Measurements from ENCODE around the gene SSTR3. TPM values are rescaled to one million over a fixed set of nuclear protein-coding genes. Genes with fewer than 3 reads are reported as not detected.

The SSTR3 gene
- total RNA-seq, 4 donors from 2014 or later = 0.11 to 0.24 (median 0.13) TPM; not detected in 1

- TF ChIP-seq CTCF (IDR thresholded peaks at IDR 0.05) (no peak), POLR2A (IDR thresholded peaks at IDR 0.05) (no peak)
- Histone ChIP-seq H3K36me3 (no peaks in the 10 kb centered on the region), H3K9me3 (no peaks in the 10 kb centered on the region), H3K27me3 (no peaks in the 10 kb centered on the region), H3K4me1 (no peaks in the 10 kb centered on the region), H3K4me3 (replicated peaks in 1 of 3) (no peak overlapping the region), H3K27ac (no peak overlapping the region)
- intact Hi-C loops (cut with DNase I) = no loop called here
- WGBS, 2 donors = 83 to 88% methylated on average over 13 of the region's 13 CpGs
- no peak for DNase-seq
Measured at GRCh38 chr22:37156686-37157435, 55.4 kb downstream of the SSTR3 start.

GRCh38 chr22:37155971-37156370 lies 56.3 kb downstream of the SSTR3 start:
- no peaks in the 10 kb centered on the region for H3K4me1 ChIP-seq
- no peaks in the 10 kb centered on the region for H3K36me3 ChIP-seq
- H3K4me3 ChIP-seq (replicated peaks in 1 of 3) = no peak overlapping the region
- no peaks in the 10 kb centered on the region for H3K27me3 ChIP-seq
- 92 to 96% methylated on average over 8 of the region's 8 CpGs for WGBS, 2 donors
- H3K9me3 ChIP-seq = no peaks in the 10 kb centered on the region
- TF ChIP-seq CTCF (IDR thresholded peaks at IDR 0.05) (no peak), POLR2A (IDR thresholded peaks at IDR 0.05) (no peak)
- no peak for DNase-seq
- no peak overlapping the region for H3K27ac ChIP-seq
- intact Hi-C loops (cut with DNase I) = no loop called here

- Histone ChIP-seq H3K27me3 (no peaks in the 10 kb centered on the region), H3K36me3 (no peaks in the 10 kb centered on the region), H3K4me1 (no peaks in the 10 kb centered on the region), H3K9me3 (no peaks in the 10 kb centered on the region), H3K27ac (no peak overlapping the region), H3K4me3 (replicated peaks in 1 of 3) (no peak overlapping the region)
- WGBS, 2 donors = 81 to 82% methylated on average over 6 to 7 of the region's 7 CpGs
- no peak for DNase-seq
- TF ChIP-seq POLR2A (IDR thresholded peaks at IDR 0.05) = no peak
- intact Hi-C loops (cut with DNase I) = no loop called here
Measured at GRCh38 chr22:37154925-37155712, 57.2 kb downstream of the SSTR3 start.

Small RNAs within 50 kb of the gene (small RNA-seq; reads per million reads assigned to genes)
- not detected for gene Z82188.1

Other genes with a start within 250 kb of the SSTR3 start
- gene TST, start 193.0 kb downstream of the SSTR3 start, total RNA-seq = 10 to 100 TPM; 35.7 to 51.2 (median 37.8) TPM
- gene MPST, start 192.7 kb downstream of the SSTR3 start, total RNA-seq = 100 to 1,000 TPM in 1 of 4 donors, 10 to 100 TPM in 3; 67.7 to 102 (median 93.6) TPM
- gene KCTD17, start 160.7 kb downstream of the SSTR3 start, total RNA-seq = 10 to 100 TPM in 2 of 4 donors, 1 to 10 TPM in 2; 6.1 to 18.9 (median 12.6) TPM
- under 1 TPM in 1 of 4 donors, not detected in 3; 0.50 TPM for gene TMPRSS6, start 102.8 kb downstream of the SSTR3 start, total RNA-seq
- 1 to 10 TPM in 1 of 4 donors, under 1 TPM in 3; 0.11 to 1.7 (median 0.73) TPM for gene IL2RB, start 62.6 kb downstream of the SSTR3 start, total RNA-seq
- gene C1QTNF6, start 24.2 kb downstream of the SSTR3 start, total RNA-seq = 1 to 10 TPM; 1.7 to 4.8 (median 3.6) TPM
- 1 to 10 TPM; 3.6 to 6.0 (median 4.6) TPM for gene RAC2, start 31.8 kb upstream of the SSTR3 start, total RNA-seq
- gene CYTH4, start 70.0 kb upstream of the SSTR3 start, total RNA-seq = 10 to 100 TPM in 1 of 4 donors, 1 to 10 TPM in 3; 3.3 to 15.1 (median 4.2) TPM
- gene ELFN2, start 215.0 kb upstream of the SSTR3 start, total RNA-seq = under 1 TPM in 1 of 4 donors, not detected in 3; 0.05 TPM